Natural killer cell (primary cell): Measurements from ENCODE around the gene UFD1. TPM values are rescaled to one million over a fixed set of nuclear protein-coding genes. Genes with fewer than 3 reads are reported as not detected.

ENCODE experiments used
- ATAC-seq, 3 donors: fragments of 150-1000 bp in 2 of 3; fragments of 200-7000 bp in 1 of 3; cut with Tn5 transposase; 1 replicate in 1 of 3; 2 replicates in 2 of 3; pipeline ENCODE4 v1.10.0; 2021; ENCODE audit warnings: mild to moderate bottlenecking in 2 of 3, moderate library complexity in 2 of 3
- DNase-seq, 2 donors: peaks; one replicate each; pipeline versions ENCODE4 v3.0.0 to v3.0.0-alpha.2; 2013 to 2021; ENCODE audit warnings: mixed read lengths in 1 of 2
- H3K27ac ChIP-seq: one replicate; pipeline ENCODE4 v1.5.1; 2013; ENCODE audit warnings: mild to moderate bottlenecking, low read length
- H3K27me3 ChIP-seq: one replicate; pipeline ENCODE4 v1.6.1; 2013; ENCODE audit warnings: low read length; ENCODE audit not compliant: control insufficient read depth, insufficient read depth
- H3K36me3 ChIP-seq: one replicate; pipeline ENCODE4 v1.6.1; 2013; ENCODE audit warnings: low read length; ENCODE audit not compliant: control insufficient read depth, insufficient read depth
- H3K4me1 ChIP-seq: one replicate; pipeline ENCODE4 v1.6.1; 2013; ENCODE audit warnings: low read length; ENCODE audit not compliant: control insufficient read depth, insufficient read depth
- H3K4me3 ChIP-seq: one replicate; pipeline ENCODE4 v1.5.1; 2013; ENCODE audit warnings: low read length
- H3K9me3 ChIP-seq: one replicate; pipeline ENCODE4 v1.6.1; 2013; ENCODE audit warnings: low read length; ENCODE audit not compliant: control insufficient read depth, insufficient read depth
- H3K27ac Mint-ChIP-seq, 2 donors: one replicate each; pipeline ENCODE4 v1.8.0; 2022; ENCODE audit warnings: mild to moderate bottlenecking in 2 of 2, mixed read lengths in 2 of 2, moderate library complexity in 1 of 2
- H3K27me3 Mint-ChIP-seq, 2 donors: one replicate each; pipeline ENCODE4 v1.8.0; 2022; ENCODE audit warnings: low read depth in 2 of 2, mixed read lengths in 2 of 2
- H3K36me3 Mint-ChIP-seq: one replicate; pipeline ENCODE4 v1.8.0; 2022; ENCODE audit warnings: mixed read lengths
- H3K4me1 Mint-ChIP-seq, 2 donors: one replicate each; pipeline ENCODE4 v1.8.0; 2022; ENCODE audit warnings: mixed read lengths in 2 of 2
- H3K4me3 Mint-ChIP-seq: one replicate; pipeline ENCODE4 v1.8.0; 2022; ENCODE audit warnings: mild to moderate bottlenecking, moderate library complexity, mixed read lengths
- H3K9me3 Mint-ChIP-seq, 2 donors: one replicate each; pipeline ENCODE4 v1.8.0; 2022; ENCODE audit warnings: mixed read lengths in 2 of 2
- CTCF ChIP-seq: fragments of 200-600 bp; IDR thresholded peaks from one replicate; pipeline ENCODE4 v1.8.0; 2022; ENCODE audit warnings: antibody characterized with exemption
- WGBS: methylation state at CpG from one replicate; pipeline ENCODE4 v1.1.7; 2013; ENCODE audit warnings: missing lambda C conversion rate; ENCODE audit not compliant: insufficient coverage; 5-methylcytosine and 5-hydroxymethylcytosine counted together
- intact Hi-C: fragments of 100-400 bp; cut with micrococcal nuclease; formaldehyde crosslinking; loops from one replicate; pipeline ENCODE4 v1.14.2; 2022
- total RNA-seq, 4 donors: library from RNA; stranded (reverse); fragments of 120-200 nt in 1 of 4; gene quantifications; one replicate each; pipeline versions ENCODE4 v1.2.3 to v1.2.4, GENCODE V29; 2013 to 2022

The UFD1 gene
- total RNA-seq, 3 donors from 2014 or later (not counting 1 experiment from before 2014, with no cell fraction given) = 73.8 to 101 (median 77.8) TPM

- no peaks in the 10 kb centered on the region for H3K4me1 ChIP-seq
- Mint-ChIP-seq H3K27me3 (no peaks in the 10 kb centered on the region), H3K4me1 (peaks cover 0 to 8% of the 10 kb centered on the region in 2 donors), H3K9me3 (no peaks in the 10 kb centered on the region), H3K27ac (no peak overlapping the region), H3K36me3 (peaks cover 7% of the 10 kb centered on the region), H3K4me3 (no peak overlapping the region)
- intact Hi-C loops = no loop called here
- no peaks in the 10 kb centered on the region for H3K9me3 ChIP-seq
- no peak for TF ChIP-seq CTCF
- 98% methylated on average over 5 of the region's 6 CpGs for WGBS
- no peaks in the 10 kb centered on the region for H3K27me3 ChIP-seq
- DNase-seq = no peak
- no peak overlapping the region for H3K27ac ChIP-seq
- no peak overlapping the region for H3K4me3 ChIP-seq
- ATAC-seq = no peak
- peaks cover 95% of the 10 kb centered on the region for H3K36me3 ChIP-seq
Measured at GRCh38 chr22:19467912-19468311, 11.1 kb downstream of the UFD1 start.

GRCh38 chr22:19466848-19467752, 11.9 kb downstream of the UFD1 start:
- WGBS = 99% methylated on average over 9 of the region's 9 CpGs

GRCh38 chr22:19466126-19466716, 12.8 kb downstream of the UFD1 start:
- ATAC-seq (no peak), DNase-seq (no peak)
- Mint-ChIP-seq H3K27me3 (no peaks in the 10 kb centered on the region), H3K36me3 (peaks cover 7% of the 10 kb centered on the region), H3K9me3 (no peaks in the 10 kb centered on the region), H3K27ac (no peak overlapping the region), H3K4me1 (peaks cover 0 to 8% of the 10 kb centered on the region in 2 donors), H3K4me3 (no peak overlapping the region)
- no peaks in the 10 kb centered on the region for H3K4me1 ChIP-seq
- intact Hi-C loops = no loop called here
- H3K9me3 ChIP-seq = no peaks in the 10 kb centered on the region
- peaks cover 82% of the 10 kb centered on the region for H3K36me3 ChIP-seq
- H3K27ac ChIP-seq = no peak overlapping the region
- 94% methylated on average over 14 of the region's 14 CpGs for WGBS
- no peaks in the 10 kb centered on the region for H3K27me3 ChIP-seq
- H3K4me3 ChIP-seq = no peak overlapping the region
- no peak for TF ChIP-seq CTCF

More at GRCh38 chr22:19466848-19467752, 11.9 kb downstream of the UFD1 start:
- Mint-ChIP-seq H3K36me3 (peaks cover 7% of the 10 kb centered on the region), H3K27me3 (no peaks in the 10 kb centered on the region), H3K9me3 (no peaks in the 10 kb centered on the region), H3K4me1 (peaks cover 0 to 8% of the 10 kb centered on the region in 2 donors), H3K4me3 (no peak overlapping the region), H3K27ac (no peak overlapping the region)
- TF ChIP-seq CTCF = no peak
- Histone ChIP-seq H3K27ac (no peak overlapping the region), H3K36me3 (peaks cover 87% of the 10 kb centered on the region), H3K4me3 (no peak overlapping the region), H3K27me3 (no peaks in the 10 kb centered on the region), H3K4me1 (no peaks in the 10 kb centered on the region), H3K9me3 (no peaks in the 10 kb centered on the region)
- no peak for DNase-seq
- intact Hi-C loops = no loop called here
- ATAC-seq = no peak
